ENCODE data around the gene SMIM20. TPM values are rescaled to one million over a fixed set of nuclear protein-coding genes. Genes with fewer than 3 reads are reported as not detected.

The SMIM20 gene
- total and polyA plus RNA-seq, 2 of the 4 experiments (the other 2 are of a cell fraction) = 13.6 to 23.1 TPM

GRCh38 chr4:25903900-25904747 lies 9.9 kb upstream of the SMIM20 start (continued):
- TF ChIP-seq MAZ (IDR thresholded peaks at IDR 0.05; ENCODE audit: borderline replicate concordance, low read depth, low read length) = no peak

- dilution Hi-C loops (cut with HindIII; ENCODE audit: low sequenced_read_pairs, unreplicated experiment) (no loop called here), in situ Hi-C loops (cut with MboI; ENCODE audit: low sequenced_read_pairs) (no loop called here), intact Hi-C loops (cut with micrococcal nuclease) (no loop called here)
- no peak overlapping the region for H3K14ac ChIP-seq (replicated peaks; ENCODE audit: low read depth, low read length)
- H3K9me3 ChIP-seq (ENCODE audit: control insufficient read depth, insufficient read depth, low read length) = no peaks in the 10 kb centered on the region
- no peak overlapping the region for H2BK15ac ChIP-seq (ENCODE audit: low read depth, low read length)
- DNase-seq = no peak
- WGBS, 2 experiments (ENCODE audit: extremely low coverage in 2 of 2, insufficient read length in 1 of 2) = no CpG with 5 or more reads among the region's 3 CpGs
- H4K8ac ChIP-seq (ENCODE audit: low read depth in 2 of 2, low read length in 2 of 2) = no peak overlapping the region
- H3K18ac ChIP-seq (ENCODE audit: low read depth, low read length) = no peak overlapping the region
- H2BK120ac ChIP-seq (ENCODE audit: low read depth, low read length) = no peak overlapping the region
- H3K9ac ChIP-seq (ENCODE audit: low read depth, low read length) = no peak overlapping the region
- ChIA-PET CTCF (no interaction called here), POLR2A (ENCODE audit: unreplicated experiment) (interaction anchor here (1.0 kb wide), 1 partner anchor 8 kb away, joined by 3 read pairs; no protein-coding TSS in a partner anchor)
- no peak overlapping the region for H4K91ac ChIP-seq (ENCODE audit: insufficient read depth, low read depth, low read length)
- no peak overlapping the region for H3K23ac ChIP-seq (ENCODE audit: low read depth, low read length)
- H3K4me1 ChIP-seq (ENCODE audit: control insufficient read depth, insufficient read depth, low read length) = peaks cover 3% of the 10 kb centered on the region
- no peak overlapping the region for H4K5ac ChIP-seq (ENCODE audit: low read depth, low read length)
- H3K4ac ChIP-seq (ENCODE audit: low read depth, low read length) = no peak overlapping the region
- no peaks in the 10 kb centered on the region for H4K20me1 ChIP-seq (ENCODE audit: insufficient read depth, low read length)
- no peak overlapping the region for H3K56ac ChIP-seq (ENCODE audit: extremely low read depth, insufficient read depth, low read length)
- H2AK9ac ChIP-seq (replicated peaks; ENCODE audit: low read depth, low read length, poor library complexity) = no peak overlapping the region
- H2AK5ac ChIP-seq (ENCODE audit: low read depth, low read length) = no peak overlapping the region
- H3K27me3 ChIP-seq (ENCODE audit: control insufficient read depth, insufficient read depth, low read length) = no peaks in the 10 kb centered on the region
- H3K79me1 ChIP-seq (ENCODE audit: low read depth in 1 of 2, low read length in 2 of 2) = no peaks in the 10 kb centered on the region
- no peaks in the 10 kb centered on the region for H3K9me1 ChIP-seq (ENCODE audit: insufficient read depth, low read length)
- ATAC-seq (ENCODE audit: low read depth) = no peak
- no peak overlapping the region for H2AFZ ChIP-seq (replicated peaks; ENCODE audit: low read length, poor library complexity)
- no peak overlapping the region for H3K4me3 ChIP-seq (ENCODE audit: insufficient read depth, low read depth, low read length)
- no TSS peak for BruUV-seq (replicated peaks)
- no peak overlapping the region for H2BK20ac ChIP-seq (ENCODE audit: low read depth, low read length)
- no peak overlapping the region for H3K27ac ChIP-seq (ENCODE audit: insufficient read depth, low read length)
- H2BK5ac ChIP-seq (ENCODE audit: low read depth, low read length, poor library complexity, severe bottlenecking) = no peak overlapping the region
- H3K36me3 ChIP-seq (ENCODE audit: control insufficient read depth, insufficient read depth, low read length) = no peaks in the 10 kb centered on the region
- no peak overlapping the region for H3K4me2 ChIP-seq (ENCODE audit: low read depth, low read length)
- no peak for TF ChIP-seq RCOR1 (IDR thresholded peaks at IDR 0.05; ENCODE audit: insufficient replicate concordance, low read length)
- no peak for TF ChIP-seq SMC3 (IDR thresholded peaks at IDR 0.05; ENCODE audit: low read depth, low read length)
- no peak for TF ChIP-seq RFX5 (IDR thresholded peaks at IDR 0.05; ENCODE audit: low read depth, low read length)
- no peak for TF ChIP-seq POLR2A (IDR thresholded peaks at IDR 0.05; ENCODE audit: low read depth, low read length)
- no peak for TF ChIP-seq CHD1 (IDR thresholded peaks at IDR 0.05; ENCODE audit: low read depth, low read length)
- no peak for TF ChIP-seq CTCF (conservative IDR thresholded peaks at IDR 0.05; ENCODE audit: low read depth, low read length)
- TF ChIP-seq MAFK (IDR thresholded peaks at IDR 0.05; ENCODE audit: low read depth, low read length) = no peak
Observed at GRCh38 chr4:25904748-25905082, 9.3 kb upstream of the SMIM20 start.

Data from IMR-90 (cell line).